Kidney (tissue), 14 donors: ENCODE measurements around the gene STAT2. TPM values are rescaled to one million over a fixed set of nuclear protein-coding genes. Genes with fewer than 3 reads are reported as not detected.
A peak's percentile ranks its signal among the peaks of the same experiment; 100 is the strongest.

Experiments used
- DNase-seq, 5 donors: peaks; one replicate each; pipeline ENCODE4 v3.0.0-alpha.2; 2013 to 2020
- FAIRE-seq: peaks from 2 replicates; lab custom pipeline; 2012; peaks lifted over from hg19 to GRCh38; lab: Jason Lieb, UNC
- H3K27ac ChIP-seq, 2 donors: one replicate each; pipeline ENCODE4 v1.7.0; 2013; ENCODE audit warnings: low read depth in 2 of 2, low read length in 2 of 2, inconsistent platforms in 1 of 2
- H3K27me3 ChIP-seq: one replicate; pipeline ENCODE4 v1.7.1; 2013; ENCODE audit warnings: low read length, inconsistent platforms; ENCODE audit not compliant: control insufficient read depth, insufficient read depth
- H3K36me3 ChIP-seq, 3 donors: one replicate each; pipeline versions ENCODE4 v1.7.0 to v1.7.1; 2013; ENCODE audit warnings: low read length in 3 of 3, control low read depth in 1 of 3, inconsistent platforms in 1 of 3; ENCODE audit not compliant: insufficient read depth in 3 of 3, control insufficient read depth in 2 of 3
- H3K4me1 ChIP-seq, 3 donors: one replicate each; pipeline versions ENCODE4 v1.7.0 to v1.7.1; 2013; ENCODE audit warnings: low read length in 3 of 3, inconsistent platforms in 1 of 3, low read depth in 1 of 3; ENCODE audit not compliant: control insufficient read depth in 2 of 3, insufficient read depth in 2 of 3
- H3K4me3 ChIP-seq, 3 donors: one replicate each; pipeline versions ENCODE4 v1.7.0 to v1.8.1; 2013; ENCODE audit warnings: low read length in 3 of 3, control low read depth in 1 of 3, inconsistent platforms in 1 of 3
- H3K9ac ChIP-seq, 3 donors: one replicate each; pipeline versions ENCODE4 v1.7.0 to v1.7.1; 2013; ENCODE audit warnings: low read length in 3 of 3, control low read depth in 1 of 3, inconsistent platforms in 1 of 3
- H3K9me3 ChIP-seq, 3 donors: one replicate each; pipeline versions ENCODE4 v1.7.0 to v1.7.1; 2013; ENCODE audit warnings: low read length in 3 of 3, control low read depth in 1 of 3, inconsistent platforms in 1 of 3; ENCODE audit not compliant: control insufficient read depth in 2 of 3, insufficient read depth in 1 of 3
- intact Hi-C: fragments of 100-400 bp; cut with DNase I; formaldehyde crosslinking; loops from one replicate; pipeline ENCODE4 v1.11.1; 2022
- polyA plus RNA-seq: library from polyadenylated mRNA; stranded (reverse); fragments of 350-450 nt; fragmentation: Illumina TruSeq; extraction: RNeasy Lipid Tissue Mini Kit (QIAGEN cat#74804); gene quantifications from one replicate; pipeline ENCODE4 v1.2.3, GENCODE V29; 2014; ENCODE audit warnings: low read depth, low replicate concordance; ENCODE audit not compliant: insufficient read depth
- total RNA-seq: library from RNA; stranded (reverse); fragmentation: NEBNext Ultra II Directional; extraction: Animal tissue kit (Norgen Biotek cat#: 25700); gene quantifications from one replicate; pipeline ENCODE4 v1.2.1, GENCODE V29; 2021
- TF ChIP-seq, protein P1 (sequence below): IDR thresholded peaks from 3 replicates; pipeline ENCODE4 v1.5.1; 2012; ENCODE audit warnings: mild to moderate bottlenecking, moderate library complexity, borderline replicate concordance; ENCODE audit not compliant: insufficient read depth; ENCODE audit errors: extremely low read depth
- donor health status: control.
- donor health status: control.
- donor health status: control.
- donor health status: control.
- donor health status: control.
- donor health status: DM: yes; HTN: yes; CAD: no.
- donor health status: Normal renal cell carcinoma (clear cell type).

The STAT2 gene
- total and polyA plus RNA-seq, 2 donors from 2014 or later, result 27.2 to 120 TPM

- Histone ChIP-seq H3K27ac (peak overlapping the region; percentile 95 to 96), H3K4me1 (peaks cover 2 to 8% (median 7%) of the 10 kb centered on the region in 3 donors), H3K36me3 (peaks cover 5 to 11% (median 10%) of the 10 kb centered on the region in 3 donors), H3K4me3 (peak overlapping the region; percentile 86 to 97 (median 94)), H3K9ac (peak overlapping the region; percentile 91 to 99 (median 96)), H3K9me3 (no peaks in the 10 kb centered on the region), H3K27me3 (no peaks in the 10 kb centered on the region)
- FAIRE-seq (no peak), DNase-seq (peak; percentile 18 to 70 (median 56))
- TF ChIP-seq, protein P1, sequence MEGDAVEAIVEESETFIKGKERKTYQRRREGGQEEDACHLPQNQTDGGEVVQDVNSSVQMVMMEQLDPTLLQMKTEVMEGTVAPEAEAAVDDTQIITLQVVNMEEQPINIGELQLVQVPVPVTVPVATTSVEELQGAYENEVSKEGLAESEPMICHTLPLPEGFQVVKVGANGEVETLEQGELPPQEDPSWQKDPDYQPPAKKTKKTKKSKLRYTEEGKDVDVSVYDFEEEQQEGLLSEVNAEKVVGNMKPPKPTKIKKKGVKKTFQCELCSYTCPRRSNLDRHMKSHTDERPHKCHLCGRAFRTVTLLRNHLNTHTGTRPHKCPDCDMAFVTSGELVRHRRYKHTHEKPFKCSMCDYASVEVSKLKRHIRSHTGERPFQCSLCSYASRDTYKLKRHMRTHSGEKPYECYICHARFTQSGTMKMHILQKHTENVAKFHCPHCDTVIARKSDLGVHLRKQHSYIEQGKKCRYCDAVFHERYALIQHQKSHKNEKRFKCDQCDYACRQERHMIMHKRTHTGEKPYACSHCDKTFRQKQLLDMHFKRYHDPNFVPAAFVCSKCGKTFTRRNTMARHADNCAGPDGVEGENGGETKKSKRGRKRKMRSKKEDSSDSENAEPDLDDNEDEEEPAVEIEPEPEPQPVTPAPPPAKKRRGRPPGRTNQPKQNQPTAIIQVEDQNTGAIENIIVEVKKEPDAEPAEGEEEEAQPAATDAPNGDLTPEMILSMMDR, result no peak
- intact Hi-C loops, result no loop called here
Measured at GRCh38 chr12:56315249-56315621, 44.7 kb downstream of the STAT2 start.

DNA sequence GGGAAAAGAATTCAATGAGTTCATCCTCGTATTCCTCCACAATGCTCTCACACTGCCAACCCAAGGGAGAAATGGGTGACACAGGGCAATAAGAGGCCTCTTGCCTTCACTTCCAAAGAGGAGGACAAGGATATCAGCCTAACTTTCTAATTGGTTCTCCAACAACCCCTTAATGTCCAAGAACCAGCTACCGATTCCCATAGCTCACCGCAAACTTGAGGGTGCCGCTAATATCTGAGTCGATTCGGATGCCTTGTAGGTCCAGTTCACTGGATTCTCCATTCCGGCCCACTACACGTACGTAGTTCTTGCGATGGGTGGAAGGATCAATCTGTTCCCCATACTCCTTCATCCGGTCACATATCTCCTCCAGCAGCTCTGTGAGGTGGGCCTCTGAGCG, 48.9 kb downstream of the STAT2 start:
- FAIRE-seq (no peak), DNase-seq (no peak)
- intact Hi-C loops, result no loop called here
- Histone ChIP-seq H3K36me3 (peaks cover 5 to 10% (median 9%) of the 10 kb centered on the region in 3 donors), H3K9ac (no peak overlapping the region), H3K4me1 (peaks cover 2 to 8% (median 7%) of the 10 kb centered on the region in 3 donors), H3K4me3 (no peak overlapping the region), H3K27ac (no peak overlapping the region), H3K27me3 (no peaks in the 10 kb centered on the region), H3K9me3 (no peaks in the 10 kb centered on the region)
- TF ChIP-seq, protein P1, result no peak

DNA sequence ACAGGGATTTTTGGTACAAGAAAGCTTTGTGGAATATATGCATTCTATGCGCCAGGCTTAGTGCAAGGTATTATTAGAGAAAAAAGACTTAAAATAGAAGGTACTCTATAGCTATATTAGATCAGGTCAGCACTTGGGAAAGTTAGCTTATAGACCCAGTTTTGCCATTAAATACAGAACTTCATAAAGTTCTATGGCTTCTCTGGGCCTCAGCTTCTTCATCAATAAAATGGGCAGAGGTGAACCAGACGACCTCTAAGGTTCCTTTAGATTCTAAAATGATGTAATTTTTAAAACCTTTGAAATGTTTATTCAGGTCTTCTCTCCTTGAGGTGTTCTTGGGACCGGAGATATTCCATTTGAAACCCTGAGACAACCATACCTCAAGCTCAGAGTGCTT, 51.2 kb downstream of the STAT2 start:
- Histone ChIP-seq H3K36me3 (peaks cover 5 to 18% (median 10%) of the 10 kb centered on the region in 3 donors), H3K4me1 (no peaks in the 10 kb centered on the region), H3K9ac (no peak overlapping the region), H3K27me3 (no peaks in the 10 kb centered on the region), H3K4me3 (no peak overlapping the region), H3K27ac (no peak overlapping the region), H3K9me3 (no peaks in the 10 kb centered on the region)
- DNase-seq, result no peak
- TF ChIP-seq, protein P1, result no peak
- FAIRE-seq, result no peak
- intact Hi-C loops, result no loop called here
